ENCODE results near the gene PISD. TPM values are rescaled to one million over a fixed set of nuclear protein-coding genes. Genes with fewer than 3 reads are reported as not detected.

The PISD gene
- total RNA-seq, 1 donor from 2014 or later: 36.2 TPM

GRCh38 chr22:31577711-31578110 is 84.3 kb downstream of the PISD start:
- Mint-ChIP-seq H3K4me3 (ENCODE audit: unreplicated experiment) (no peak overlapping the region), H3K27me3 (ENCODE audit: unreplicated experiment) (no peaks in the 10 kb centered on the region), H3K36me3 (ENCODE audit: unreplicated experiment) (peaks cover 9% of the 10 kb centered on the region), H3K27ac (ENCODE audit: unreplicated experiment) (no peak overlapping the region), H3K9me3 (ENCODE audit: unreplicated experiment) (no peaks in the 10 kb centered on the region), H3K4me1 (ENCODE audit: unreplicated experiment) (peaks cover 30% of the 10 kb centered on the region)
- no peak for DNase-seq (ENCODE audit: extremely low spot score, unreplicated experiment)
- no peak for TF ChIP-seq CTCF (IDR thresholded peaks at IDR 0.05)

GRCh38 chr22:31575190-31575589 is 86.8 kb downstream of the PISD start:
- TF ChIP-seq CTCF (IDR thresholded peaks at IDR 0.05): no peak
- Mint-ChIP-seq H3K27me3 (ENCODE audit: unreplicated experiment) (no peaks in the 10 kb centered on the region), H3K36me3 (ENCODE audit: unreplicated experiment) (peaks cover 15% of the 10 kb centered on the region), H3K4me1 (ENCODE audit: unreplicated experiment) (peaks cover 23% of the 10 kb centered on the region), H3K4me3 (ENCODE audit: unreplicated experiment) (no peak overlapping the region), H3K9me3 (ENCODE audit: unreplicated experiment) (no peaks in the 10 kb centered on the region), H3K27ac (ENCODE audit: unreplicated experiment) (peak overlapping the region; percentile 47)
- no peak for DNase-seq (ENCODE audit: extremely low spot score, unreplicated experiment)

DNA sequence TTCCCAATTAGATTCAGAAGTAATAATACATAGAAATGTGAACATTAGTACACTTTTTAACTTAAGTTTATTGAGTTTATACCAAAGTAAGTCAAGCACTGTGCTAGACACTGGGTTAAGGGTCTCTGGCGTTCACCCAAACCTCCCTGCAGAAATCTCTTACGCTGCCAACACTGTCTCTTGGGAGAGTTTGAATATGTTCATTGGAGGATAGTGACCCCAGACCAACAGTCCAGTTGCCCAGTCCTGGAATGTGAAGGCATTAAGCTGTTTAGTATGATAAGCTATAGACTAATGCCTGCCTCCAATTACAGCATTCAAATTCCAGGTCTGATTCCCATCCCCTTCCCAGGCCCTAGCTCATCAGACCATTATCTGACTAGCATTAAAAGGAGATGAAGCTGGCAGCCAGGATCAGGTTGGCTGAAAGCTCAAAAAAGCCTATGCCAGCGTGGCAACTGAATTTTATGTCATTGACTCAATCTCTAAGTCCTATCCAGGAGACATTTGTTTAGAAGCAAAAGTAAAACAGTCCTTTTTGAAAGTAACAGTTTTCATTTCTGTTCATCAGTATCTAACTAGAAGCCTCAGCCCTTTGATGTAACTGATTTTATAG is 87.9 kb downstream of the PISD start:
- no peak overlapping the region for H3K4me3 Mint-ChIP-seq (ENCODE audit: unreplicated experiment)
- H3K36me3 Mint-ChIP-seq (ENCODE audit: unreplicated experiment): peaks cover 16% of the 10 kb centered on the region
- no peaks in the 10 kb centered on the region for H3K9me3 Mint-ChIP-seq (ENCODE audit: unreplicated experiment)
- TF ChIP-seq CTCF (IDR thresholded peaks at IDR 0.05): no peak
- H3K4me1 Mint-ChIP-seq (ENCODE audit: unreplicated experiment): peaks cover 14% of the 10 kb centered on the region
- H3K27me3 Mint-ChIP-seq (ENCODE audit: unreplicated experiment): no peaks in the 10 kb centered on the region
- peak overlapping the region; percentile 70 for H3K27ac Mint-ChIP-seq (ENCODE audit: unreplicated experiment)
- DNase-seq (ENCODE audit: extremely low spot score, unreplicated experiment): no peak

GRCh38 chr22:31572939-31573338 is 89.1 kb downstream of the PISD start:
- H3K9me3 Mint-ChIP-seq (ENCODE audit: unreplicated experiment): no peaks in the 10 kb centered on the region
- H3K4me1 Mint-ChIP-seq (ENCODE audit: unreplicated experiment): peaks cover 14% of the 10 kb centered on the region
- H3K4me3 Mint-ChIP-seq (ENCODE audit: unreplicated experiment): no peak overlapping the region
- no peak overlapping the region for H3K27ac Mint-ChIP-seq (ENCODE audit: unreplicated experiment)
- no peak for DNase-seq (ENCODE audit: extremely low spot score, unreplicated experiment)
- no peak for TF ChIP-seq CTCF (IDR thresholded peaks at IDR 0.05)
- H3K36me3 Mint-ChIP-seq (ENCODE audit: unreplicated experiment): peaks cover 16% of the 10 kb centered on the region
- no peaks in the 10 kb centered on the region for H3K27me3 Mint-ChIP-seq (ENCODE audit: unreplicated experiment)

DNA sequence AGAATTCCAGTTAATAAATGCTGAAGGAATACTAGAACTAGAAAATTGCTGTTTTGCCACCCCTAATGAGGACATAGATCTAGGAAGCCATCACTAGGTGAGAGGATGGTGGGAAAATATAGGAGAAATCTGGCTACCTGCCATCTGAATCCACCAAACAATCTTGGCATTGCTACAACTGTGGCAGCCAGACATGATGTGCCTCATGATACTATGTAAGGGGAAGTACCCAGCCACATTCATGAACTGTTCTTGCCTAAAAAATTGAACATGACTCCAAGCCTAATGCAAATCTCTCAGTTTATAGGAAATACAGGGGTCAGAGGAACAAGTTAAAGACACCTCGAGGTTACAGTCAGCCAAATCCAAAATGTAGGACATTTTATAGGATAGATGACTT is 92.9 kb downstream of the PISD start:
- Mint-ChIP-seq H3K36me3 (ENCODE audit: unreplicated experiment) (peaks cover 7% of the 10 kb centered on the region), H3K4me1 (ENCODE audit: unreplicated experiment) (peaks cover 12% of the 10 kb centered on the region), H3K27ac (ENCODE audit: unreplicated experiment) (no peak overlapping the region), H3K4me3 (ENCODE audit: unreplicated experiment) (no peak overlapping the region), H3K9me3 (ENCODE audit: unreplicated experiment) (no peaks in the 10 kb centered on the region), H3K27me3 (ENCODE audit: unreplicated experiment) (no peaks in the 10 kb centered on the region)
- no peak for DNase-seq (ENCODE audit: extremely low spot score, unreplicated experiment)
- no peak for TF ChIP-seq CTCF (IDR thresholded peaks at IDR 0.05)

Small RNA genes within 50 kb of the gene (microRNA-seq; reads per million reads assigned to microRNA genes)
- gene MIR7109 (ENCODE audit: unreplicated experiment): 1.6 reads per million

Other genes with a start within 250 kb of the PISD start
- 38.4 and 41.0 TPM in 2 replicates for gene EIF4ENIF1, start 172.4 kb downstream of the PISD start, total RNA-seq
- gene SFI1, start 165.7 kb downstream of the PISD start, total RNA-seq: 39.5 and 40.6 TPM in 2 replicates
- gene PRR14L, start 87.9 kb upstream of the PISD start, total RNA-seq: 48.2 and 49.3 TPM in 2 replicates
- 30.7 and 33.4 TPM in 2 replicates for gene DEPDC5, start 91.8 kb upstream of the PISD start, total RNA-seq

Measured in osteocyte (in vitro differentiated cells).